ENCODE data around the gene RANBP10.

DNA sequence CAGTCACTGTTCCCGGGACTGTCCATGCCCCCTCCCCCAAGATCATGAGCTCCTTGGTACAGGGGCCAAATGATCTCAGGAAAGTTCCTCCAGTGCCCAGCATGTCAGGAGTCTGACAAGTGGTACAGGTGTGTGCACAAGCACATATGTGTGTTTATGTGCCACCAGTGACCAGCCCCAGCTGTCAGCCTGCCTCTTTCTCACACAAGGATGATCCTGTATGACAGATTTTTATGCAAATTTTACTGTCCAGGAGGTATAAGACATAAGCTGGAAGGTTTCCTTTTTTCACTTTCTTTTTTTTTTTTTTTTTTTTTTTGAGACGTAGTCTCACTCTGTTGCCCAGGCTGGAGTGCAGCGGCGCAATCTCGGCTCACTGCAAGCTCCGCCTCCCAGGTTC is 55.9 kb downstream of the RANBP10 start:
- TF ChIP-seq ISL1 (CRISPR knock-in tag; IDR thresholded peaks at IDR 0.05) (no peak), RARB (CRISPR knock-in tag; IDR thresholded peaks at IDR 0.05) (no peak), ZFP30 (CRISPR knock-in tag; IDR thresholded peaks at IDR 0.05) (no peak), CSDC2 (CRISPR knock-in tag; IDR thresholded peaks at IDR 0.05) (no peak), ARNTL (CRISPR knock-in tag; IDR thresholded peaks at IDR 0.05; ENCODE audit: borderline replicate concordance, low read depth) (no peak), ZC3H10 (CRISPR knock-in tag; IDR thresholded peaks at IDR 0.05) (no peak), SNAI2 (CRISPR knock-in tag; IDR thresholded peaks at IDR 0.05) (no peak), TCF4 (CRISPR knock-in tag; IDR thresholded peaks at IDR 0.05; ENCODE audit: borderline replicate concordance) (no peak), ZFP3 (CRISPR knock-in tag; IDR thresholded peaks at IDR 0.05) (no peak), ZNF8 (CRISPR knock-in tag; IDR thresholded peaks at IDR 0.05) (no peak), TOX (CRISPR knock-in tag; IDR thresholded peaks at IDR 0.05; ENCODE audit: borderline replicate concordance) (no peak)
- TF ChIP-seq, protein P1, sequence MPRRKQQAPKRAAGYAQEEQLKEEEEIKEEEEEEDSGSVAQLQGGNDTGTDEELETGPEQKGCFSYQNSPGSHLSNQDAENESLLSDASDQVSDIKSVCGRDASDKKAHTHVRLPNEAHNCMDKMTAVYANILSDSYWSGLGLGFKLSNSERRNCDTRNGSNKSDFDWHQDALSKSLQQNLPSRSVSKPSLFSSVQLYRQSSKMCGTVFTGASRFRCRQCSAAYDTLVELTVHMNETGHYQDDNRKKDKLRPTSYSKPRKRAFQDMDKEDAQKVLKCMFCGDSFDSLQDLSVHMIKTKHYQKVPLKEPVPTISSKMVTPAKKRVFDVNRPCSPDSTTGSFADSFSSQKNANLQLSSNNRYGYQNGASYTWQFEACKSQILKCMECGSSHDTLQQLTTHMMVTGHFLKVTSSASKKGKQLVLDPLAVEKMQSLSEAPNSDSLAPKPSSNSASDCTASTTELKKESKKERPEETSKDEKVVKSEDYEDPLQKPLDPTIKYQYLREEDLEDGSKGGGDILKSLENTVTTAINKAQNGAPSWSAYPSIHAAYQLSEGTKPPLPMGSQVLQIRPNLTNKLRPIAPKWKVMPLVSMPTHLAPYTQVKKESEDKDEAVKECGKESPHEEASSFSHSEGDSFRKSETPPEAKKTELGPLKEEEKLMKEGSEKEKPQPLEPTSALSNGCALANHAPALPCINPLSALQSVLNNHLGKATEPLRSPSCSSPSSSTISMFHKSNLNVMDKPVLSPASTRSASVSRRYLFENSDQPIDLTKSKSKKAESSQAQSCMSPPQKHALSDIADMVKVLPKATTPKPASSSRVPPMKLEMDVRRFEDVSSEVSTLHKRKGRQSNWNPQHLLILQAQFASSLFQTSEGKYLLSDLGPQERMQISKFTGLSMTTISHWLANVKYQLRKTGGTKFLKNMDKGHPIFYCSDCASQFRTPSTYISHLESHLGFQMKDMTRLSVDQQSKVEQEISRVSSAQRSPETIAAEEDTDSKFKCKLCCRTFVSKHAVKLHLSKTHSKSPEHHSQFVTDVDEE (CRISPR knock-in tag; IDR thresholded peaks at IDR 0.05), result no peak
- TF ChIP-seq, protein P2, sequence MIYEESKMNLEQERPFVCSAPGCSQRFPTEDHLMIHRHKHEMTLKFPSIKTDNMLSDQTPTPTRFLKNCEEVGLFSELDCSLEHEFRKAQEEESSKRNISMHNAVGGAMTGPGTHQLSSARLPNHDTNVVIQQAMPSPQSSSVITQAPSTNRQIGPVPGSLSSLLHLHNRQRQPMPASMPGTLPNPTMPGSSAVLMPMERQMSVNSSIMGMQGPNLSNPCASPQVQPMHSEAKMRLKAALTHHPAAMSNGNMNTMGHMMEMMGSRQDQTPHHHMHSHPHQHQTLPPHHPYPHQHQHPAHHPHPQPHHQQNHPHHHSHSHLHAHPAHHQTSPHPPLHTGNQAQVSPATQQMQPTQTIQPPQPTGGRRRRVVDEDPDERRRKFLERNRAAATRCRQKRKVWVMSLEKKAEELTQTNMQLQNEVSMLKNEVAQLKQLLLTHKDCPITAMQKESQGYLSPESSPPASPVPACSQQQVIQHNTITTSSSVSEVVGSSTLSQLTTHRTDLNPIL (CRISPR knock-in tag; IDR thresholded peaks at IDR 0.05; ENCODE audit: low read depth), result no peak

All from SK-N-SH treated with all-trans-retinoic acid at 6 μM for 48 hours (cell line).